ENCODE measurements around the gene UBE2K. TPM values are rescaled to one million over a fixed set of nuclear protein-coding genes. Genes with fewer than 3 reads are reported as not detected.

Gene UBE2K
- total RNA-seq, 1 experiment from 2014 or later = 151 TPM

GRCh38 chr4:39814403-39815185 is 116.7 kb downstream of the UBE2K start:
- Mint-ChIP-seq H3K4me3 (peak overlapping the region in 1 of 2 experiments; percentile 2; a peak in 1 of 5 replicates), H3K36me3 (ENCODE audit: insufficient read depth in 1 of 3, low read depth in 3 of 3) (peaks cover 0 to 21% (median 5%) of the 10 kb centered on the region in 3 experiments; a peak in 4 of 7 replicates), H3K9me3 (peaks cover 15 to 28% of the 10 kb centered on the region in 2 experiments), H3K27ac (no peak overlapping the region), H3K4me1 (no peaks in the 10 kb centered on the region), H3K27me3 (ENCODE audit: low read depth) (no peaks in the 10 kb centered on the region; the same call in 1 of the 2 replicates)
- H3K9ac ChIP-seq (ENCODE audit: extremely low read depth, insufficient read length, low read length) = no peak overlapping the region
- no peak overlapping the region for H3K56ac ChIP-seq (ENCODE audit: insufficient read length, low read depth, low read length)
- no peaks in the 10 kb centered on the region for H3K79me1 ChIP-seq (ENCODE audit: insufficient read depth, low read depth, low read length, poor library complexity, severe bottlenecking)
- no peak overlapping the region for H2BK12ac ChIP-seq (ENCODE audit: insufficient read length, low read depth, low read length)
- no peaks in the 10 kb centered on the region for H4K20me1 ChIP-seq (ENCODE audit: control insufficient read depth, insufficient read depth, insufficient read length)
- no peak overlapping the region for H2AFZ ChIP-seq (ENCODE audit: low read length)
- H2AK5ac ChIP-seq (ENCODE audit: insufficient read length, low read length) = no peak overlapping the region
- no peaks in the 10 kb centered on the region for H3K4me1 ChIP-seq (ENCODE audit: insufficient read depth, low read length)
- no peak overlapping the region for H3K4me2 ChIP-seq (ENCODE audit: insufficient read depth, insufficient read length, low read length)
- H2BK15ac ChIP-seq (ENCODE audit: low read depth, low read length) = no peak overlapping the region
- no peak overlapping the region for H2BK5ac ChIP-seq (ENCODE audit: insufficient read length, low read length)
- no peak overlapping the region for H3T11ph ChIP-seq (ENCODE audit: low read length)
- no peak overlapping the region for H3K18ac ChIP-seq (ENCODE audit: insufficient read length, low read depth, low read length)
- H4K8ac ChIP-seq (replicated peaks; ENCODE audit: insufficient read length, low read depth, low read length) = no peak overlapping the region
- TF ChIP-seq CTCF (conservative IDR thresholded peaks at IDR 0.05) = no peak
- H3K23ac ChIP-seq (ENCODE audit: insufficient read length, low read depth, low read length) = no peak overlapping the region
- WGBS (ENCODE audit: extremely low coverage, insufficient read length, low lambda C conversion rate) = 100% methylated on average over 1 of the region's 7 CpGs
- H3K9me3 ChIP-seq (ENCODE audit: control insufficient read depth, low read depth, low read length) = no peaks in the 10 kb centered on the region
- no peaks in the 10 kb centered on the region for H3K79me2 ChIP-seq (ENCODE audit: insufficient read depth, low read length)
- H3K27me3 ChIP-seq (ENCODE audit: insufficient read depth, low read length) = no peaks in the 10 kb centered on the region
- DNase-seq = no peak
- no peak overlapping the region for H2BK20ac ChIP-seq (ENCODE audit: low read depth, low read length, poor library complexity, severe bottlenecking)
- H3K27ac ChIP-seq (ENCODE audit: insufficient read length, low read depth, low read length) = no peak overlapping the region
- H4K91ac ChIP-seq (ENCODE audit: insufficient read length, low read depth, low read length) = no peak overlapping the region
- H4K5ac ChIP-seq (ENCODE audit: insufficient read length, low read depth, low read length) = no peak overlapping the region
- H3K14ac ChIP-seq (ENCODE audit: insufficient read depth, low read length) = no peak overlapping the region
- no peaks in the 10 kb centered on the region for H3K23me2 ChIP-seq (ENCODE audit: insufficient read length, low read depth, low read length, poor library complexity, severe bottlenecking)
- H3K4ac ChIP-seq (ENCODE audit: low read depth, low read length) = no peak overlapping the region
- H2BK120ac ChIP-seq (ENCODE audit: low read depth, low read length, poor library complexity, severe bottlenecking) = no peak overlapping the region

Measured in H9 (cell line).